ENCODE data around the gene CCDC40. TPM values are rescaled to one million over a fixed set of nuclear protein-coding genes. Genes with fewer than 3 reads are reported as not detected.

CCDC40 gene
- total RNA-seq, 2 donors from 2014 or later: 2.9 to 13.5 TPM

- intact Hi-C loops (cut with DNase I): no loop called here
- TF ChIP-seq POLR2A (IDR thresholded peaks at IDR 0.05) (no peak), CTCF (IDR thresholded peaks at IDR 0.05) (no peak)
- ATAC-seq (no peak), DNase-seq (no peak)
- no peaks in the 10 kb centered on the region for H3K9me3 ChIP-seq
- H3K36me3 ChIP-seq (replicated peaks in 1 of 2; ENCODE audit: insufficient read depth in 1 of 2, low read depth in 2 of 2): no peaks in the 10 kb centered on the region
- H3K27ac ChIP-seq: no peak overlapping the region
- no peaks in the 10 kb centered on the region for H3K27me3 ChIP-seq
- 76 to 94% methylated on average over 6 of the region's 6 CpGs for WGBS, 2 donors
- peaks cover 46% of the 10 kb centered on the region for H3K4me1 ChIP-seq
- no peak overlapping the region for H3K4me3 ChIP-seq
Measured at GRCh38 chr17:80072410-80072809, 36.0 kb downstream of the CCDC40 start.

- Histone ChIP-seq H3K4me3 (no peak overlapping the region), H3K9me3 (no peaks in the 10 kb centered on the region), H3K27me3 (no peaks in the 10 kb centered on the region), H3K36me3 (replicated peaks in 1 of 2; ENCODE audit: insufficient read depth in 1 of 2, low read depth in 2 of 2) (no peaks in the 10 kb centered on the region), H3K27ac (no peak overlapping the region), H3K4me1 (peaks cover 6% of the 10 kb centered on the region)
- TF ChIP-seq POLR2A (IDR thresholded peaks at IDR 0.05) (no peak), CTCF (IDR thresholded peaks at IDR 0.05) (no peak)
- intact Hi-C loops (cut with DNase I): no loop called here
- WGBS, 2 donors: 87 to 88% methylated on average over 6 of the region's 6 CpGs
- ATAC-seq: no peak
- DNase-seq: no peak
Measured at GRCh38 chr17:80080081-80080480, 43.6 kb downstream of the CCDC40 start.

- Histone ChIP-seq H3K36me3 (replicated peaks in 1 of 2; ENCODE audit: insufficient read depth in 1 of 2, low read depth in 2 of 2) (no peaks in the 10 kb centered on the region), H3K9me3 (no peaks in the 10 kb centered on the region), H3K4me1 (peaks cover 6% of the 10 kb centered on the region), H3K4me3 (no peak overlapping the region), H3K27ac (no peak overlapping the region), H3K27me3 (no peaks in the 10 kb centered on the region)
- DNase-seq (no peak), ATAC-seq (no peak)
- TF ChIP-seq CTCF (IDR thresholded peaks at IDR 0.05): no peak
- no peak for TF ChIP-seq POLR2A (IDR thresholded peaks at IDR 0.05)
- intact Hi-C loops (cut with DNase I): no loop called here
- WGBS, 2 donors: 89 to 97% methylated on average over 4 to 12 of the region's 14 CpGs
Measured at GRCh38 chr17:80081596-80081995, 45.2 kb downstream of the CCDC40 start.

GRCh38 chr17:80082403-80083135 is 46.1 kb downstream of the CCDC40 start:
- no peak overlapping the region for H3K4me3 ChIP-seq
- H3K27me3 ChIP-seq: no peaks in the 10 kb centered on the region
- H3K9me3 ChIP-seq: no peaks in the 10 kb centered on the region
- ATAC-seq (peak; percentile 78), DNase-seq (peak; percentile 72 to 81 (median 78))
- intact Hi-C loops (cut with DNase I): no loop called here
- H3K4me1 ChIP-seq: peaks cover 6% of the 10 kb centered on the region
- TF ChIP-seq CTCF (IDR thresholded peaks at IDR 0.05): peak; percentile 66 to 83 (median 71)
- TF ChIP-seq POLR2A (IDR thresholded peaks at IDR 0.05): no peak
- no peaks in the 10 kb centered on the region for H3K36me3 ChIP-seq (replicated peaks in 1 of 2; ENCODE audit: insufficient read depth in 1 of 2, low read depth in 2 of 2)
- no peak overlapping the region for H3K27ac ChIP-seq
- WGBS, 2 donors: 25 to 35% methylated on average over 9 to 20 of the region's 20 CpGs

GRCh38 chr17:80083136-80083661 is 46.8 kb downstream of the CCDC40 start:
- H3K27me3 ChIP-seq: no peaks in the 10 kb centered on the region
- DNase-seq (no peak), ATAC-seq (no peak)
- H3K9me3 ChIP-seq: no peaks in the 10 kb centered on the region
- 56 to 57% methylated on average over 11 to 13 of the region's 13 CpGs for WGBS, 2 donors
- intact Hi-C loops (cut with DNase I): no loop called here
- TF ChIP-seq CTCF (IDR thresholded peaks at IDR 0.05) (no peak), POLR2A (IDR thresholded peaks at IDR 0.05) (no peak)
- peaks cover 6% of the 10 kb centered on the region for H3K4me1 ChIP-seq
- H3K4me3 ChIP-seq: no peak overlapping the region
- no peak overlapping the region for H3K27ac ChIP-seq
- H3K36me3 ChIP-seq (replicated peaks in 1 of 2; ENCODE audit: insufficient read depth in 1 of 2, low read depth in 2 of 2): no peaks in the 10 kb centered on the region

All from body of pancreas (tissue), 4 donors.